ENCODE results near the gene RGS9BP. TPM values are rescaled to one million over a fixed set of nuclear protein-coding genes. Genes with fewer than 3 reads are reported as not detected.
"Not testable (repeated sequence)": the region's sequence is repeated elsewhere in the genome, so short reads cannot be mapped to it uniquely, and the experiment has no call there.

RGS9BP gene
- total RNA-seq, 1 experiment from 2014 or later, result 0.13 TPM

DNA sequence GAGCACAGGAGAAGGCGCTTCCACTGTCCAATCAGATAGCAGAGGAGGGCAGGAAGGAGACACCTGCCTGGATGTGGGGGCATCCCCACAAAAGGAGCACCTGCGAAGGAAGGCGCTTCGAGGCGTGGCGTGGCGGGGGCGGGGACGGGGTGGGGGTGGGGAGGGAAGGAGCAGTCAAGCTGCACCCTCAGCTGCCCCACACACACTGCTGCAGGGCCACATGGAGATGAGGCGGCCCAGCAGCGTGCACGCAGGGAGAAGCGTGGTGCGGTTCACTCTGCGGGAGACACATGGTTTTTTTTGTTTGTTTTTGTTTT lies 22.1 kb upstream of the RGS9BP start:
- Mint-ChIP-seq H3K27me3 (ENCODE audit: low read depth) (no peaks in the 10 kb centered on the region), H3K9me3 (no peaks in the 10 kb centered on the region)
- WGBS (ENCODE audit: extremely low coverage, insufficient read length, low lambda C conversion rate), result no CpG with 5 or more reads among the region's 15 CpGs

GRCh38 chr19:32656379-32656778 lies 19.3 kb upstream of the RGS9BP start:
- H3K9ac ChIP-seq (ENCODE audit: extremely low read depth, insufficient read length, low read length); H3K27me3 Mint-ChIP-seq (ENCODE audit: low read depth); H3K4me1 ChIP-seq (ENCODE audit: insufficient read depth, low read length); H3K79me1 ChIP-seq (ENCODE audit: insufficient read depth, low read depth, low read length, poor library complexity, severe bottlenecking); H3K27ac ChIP-seq (ENCODE audit: insufficient read length, low read depth, low read length); H3K79me2 ChIP-seq (ENCODE audit: insufficient read depth, low read length); H4K8ac ChIP-seq (replicated peaks; ENCODE audit: insufficient read length, low read depth, low read length); H3K14ac ChIP-seq (ENCODE audit: insufficient read depth, low read length); H3K4me2 ChIP-seq (ENCODE audit: insufficient read depth, insufficient read length, low read length); H3K9me3 ChIP-seq (ENCODE audit: control insufficient read depth, low read depth, low read length); H3K27ac Mint-ChIP-seq; H3K56ac ChIP-seq (ENCODE audit: insufficient read length, low read depth, low read length); H3T11ph ChIP-seq (ENCODE audit: low read length); H3K18ac ChIP-seq (ENCODE audit: insufficient read length, low read depth, low read length); H3K23me2 ChIP-seq (ENCODE audit: insufficient read length, low read depth, low read length, poor library complexity, severe bottlenecking); H2BK15ac ChIP-seq (ENCODE audit: low read depth, low read length); H3K9me3 Mint-ChIP-seq; H2BK120ac ChIP-seq (ENCODE audit: low read depth, low read length, poor library complexity, severe bottlenecking); H3K4me3 Mint-ChIP-seq; H2BK5ac ChIP-seq (ENCODE audit: insufficient read length, low read length); H4K20me1 ChIP-seq (ENCODE audit: control insufficient read depth, insufficient read depth, insufficient read length); H3K27me3 ChIP-seq (ENCODE audit: insufficient read depth, low read length); H4K5ac ChIP-seq (ENCODE audit: insufficient read length, low read depth, low read length); DNase-seq; H4K91ac ChIP-seq (ENCODE audit: insufficient read length, low read depth, low read length); H3K23ac ChIP-seq (ENCODE audit: insufficient read length, low read depth, low read length); H2AK5ac ChIP-seq (ENCODE audit: insufficient read length, low read length); H2AFZ ChIP-seq (ENCODE audit: low read length); H2BK20ac ChIP-seq (ENCODE audit: low read depth, low read length, poor library complexity, severe bottlenecking); H2BK12ac ChIP-seq (ENCODE audit: insufficient read length, low read depth, low read length); H3K4ac ChIP-seq (ENCODE audit: low read depth, low read length): not testable (repeated sequence)
- WGBS (ENCODE audit: extremely low coverage, insufficient read length, low lambda C conversion rate), result no CpG with 5 or more reads among the region's 8 CpGs
- Mint-ChIP-seq H3K4me1 (peaks cover 11 to 20% of the 10 kb centered on the region in 2 experiments), H3K36me3 (ENCODE audit: insufficient read depth in 1 of 3, low read depth in 3 of 3) (peaks cover 4 to 28% (median 15%) of the 10 kb centered on the region in 3 experiments; a peak in 6 of 7 replicates)

More for the DNA sequence above, 22.1 kb upstream of the RGS9BP start:
- no peak overlapping the region for H3K4me2 ChIP-seq (ENCODE audit: insufficient read depth, insufficient read length, low read length)
- H3K9me3 ChIP-seq (ENCODE audit: control insufficient read depth, low read depth, low read length), result no peaks in the 10 kb centered on the region
- H4K91ac ChIP-seq (ENCODE audit: insufficient read length, low read depth, low read length), result no peak overlapping the region
- Mint-ChIP-seq H3K4me3 (no peak overlapping the region), H3K27ac (peak overlapping the region in 2 of 3 experiments; percentile 78 to 83; a peak in 3 of 7 replicates), H3K36me3 (ENCODE audit: insufficient read depth in 1 of 3, low read depth in 3 of 3) (peaks cover 14 to 36% (median 27%) of the 10 kb centered on the region in 3 experiments; a peak in 6 of 7 replicates), H3K4me1 (peaks cover 11 to 20% of the 10 kb centered on the region in 2 experiments)
- H2AFZ ChIP-seq (ENCODE audit: low read length), result no peak overlapping the region
- H3K14ac ChIP-seq (ENCODE audit: insufficient read depth, low read length), result no peak overlapping the region
- no peaks in the 10 kb centered on the region for H3K79me2 ChIP-seq (ENCODE audit: insufficient read depth, low read length)
- no peak overlapping the region for H2BK15ac ChIP-seq (ENCODE audit: low read depth, low read length)
- no peak for TF ChIP-seq CTCF (conservative IDR thresholded peaks at IDR 0.05)
- no peak overlapping the region for H2BK120ac ChIP-seq (ENCODE audit: low read depth, low read length, poor library complexity, severe bottlenecking)
- no peak overlapping the region for H3K9ac ChIP-seq (ENCODE audit: extremely low read depth, insufficient read length, low read length)
- no peak overlapping the region for H2BK20ac ChIP-seq (ENCODE audit: low read depth, low read length, poor library complexity, severe bottlenecking)
- no peaks in the 10 kb centered on the region; the same call in 1 of the 2 replicates for H3K4me1 ChIP-seq (ENCODE audit: insufficient read depth, low read length)
- H4K20me1 ChIP-seq (ENCODE audit: control insufficient read depth, insufficient read depth, insufficient read length), result no peaks in the 10 kb centered on the region
- no peak overlapping the region for H3K27ac ChIP-seq (ENCODE audit: insufficient read length, low read depth, low read length)
- H3K27me3 ChIP-seq (ENCODE audit: insufficient read depth, low read length), result no peaks in the 10 kb centered on the region
- no peak overlapping the region for H2BK5ac ChIP-seq (ENCODE audit: insufficient read length, low read length)
- no peak overlapping the region for H3K18ac ChIP-seq (ENCODE audit: insufficient read length, low read depth, low read length)
- DNase-seq, result no peak
- H3K79me1 ChIP-seq (ENCODE audit: insufficient read depth, low read depth, low read length, poor library complexity, severe bottlenecking), result no peaks in the 10 kb centered on the region
- no peak overlapping the region for H3K56ac ChIP-seq (ENCODE audit: insufficient read length, low read depth, low read length)
- H3K4ac ChIP-seq (ENCODE audit: low read depth, low read length), result no peak overlapping the region
- no peak overlapping the region for H2BK12ac ChIP-seq (ENCODE audit: insufficient read length, low read depth, low read length)
- H3T11ph ChIP-seq (ENCODE audit: low read length), result no peak overlapping the region
- no peaks in the 10 kb centered on the region for H3K23me2 ChIP-seq (ENCODE audit: insufficient read length, low read depth, low read length, poor library complexity, severe bottlenecking)
- no peak overlapping the region for H4K8ac ChIP-seq (replicated peaks; ENCODE audit: insufficient read length, low read depth, low read length)
- H3K23ac ChIP-seq (ENCODE audit: insufficient read length, low read depth, low read length), result no peak overlapping the region
- no peak overlapping the region for H4K5ac ChIP-seq (ENCODE audit: insufficient read length, low read depth, low read length)
- no peak overlapping the region for H2AK5ac ChIP-seq (ENCODE audit: insufficient read length, low read length)

Measured in H9 (cell line).